Upper lobe of right lung (tissue), 1 donor: Measurements from ENCODE around the gene TAAR1. TPM values are rescaled to one million over a fixed set of nuclear protein-coding genes. Genes with fewer than 3 reads are reported as not detected.

Source experiments
- ATAC-seq: fragments of 200-7000 bp; cut with Tn5 transposase; one replicate; pipeline ENCODE4 v1.9.1; 2020; ENCODE audit warnings: mild to moderate bottlenecking, moderate library complexity
- DNase-seq: peaks from one replicate; pipeline ENCODE4 v3.0.0-alpha.2; 2020
- H3K27ac ChIP-seq: fragments of 200-600 bp; one replicate; pipeline ENCODE4 v1.8.0; 2022
- H3K27me3 ChIP-seq: fragments of 200-600 bp; one replicate; pipeline ENCODE4 v1.8.0; 2022; ENCODE audit warnings: mild to moderate bottlenecking
- H3K36me3 ChIP-seq: fragments of 200-600 bp; one replicate; pipeline ENCODE4 v1.8.0; 2022
- H3K4me1 ChIP-seq: fragments of 200-600 bp; one replicate; pipeline ENCODE4 v1.8.0; 2022
- H3K4me3 ChIP-seq: fragments of 200-600 bp; one replicate; pipeline ENCODE4 v1.8.0; 2022; ENCODE audit warnings: mild to moderate bottlenecking
- H3K9me3 ChIP-seq: fragments of 200-600 bp; one replicate; pipeline ENCODE4 v1.8.0; 2022
- intact Hi-C: fragments of 100-400 bp; cut with DNase I; formaldehyde crosslinking; loops from one replicate; pipeline ENCODE4 v1.11.0; 2022
- total RNA-seq: library from RNA; stranded (reverse); fragmentation: NEBNext Ultra II Directional; extraction: Animal tissue kit (Norgen Biotek cat#: 25700); gene quantifications from one replicate; pipeline ENCODE4 v1.2.1, GENCODE V29; 2021
- TF ChIP-seq, protein P1 (sequence below): fragments of 200-600 bp; IDR thresholded peaks from one replicate; pipeline ENCODE4 v1.8.0; 2022; ENCODE audit warnings: antibody characterized with exemption
- donor health status: DM: no; HTN: yes; CAD: no; lungs with severe emphysema.

Gene TAAR1
- total RNA-seq, 1 donor from 2014 or later, result not detected

DNA sequence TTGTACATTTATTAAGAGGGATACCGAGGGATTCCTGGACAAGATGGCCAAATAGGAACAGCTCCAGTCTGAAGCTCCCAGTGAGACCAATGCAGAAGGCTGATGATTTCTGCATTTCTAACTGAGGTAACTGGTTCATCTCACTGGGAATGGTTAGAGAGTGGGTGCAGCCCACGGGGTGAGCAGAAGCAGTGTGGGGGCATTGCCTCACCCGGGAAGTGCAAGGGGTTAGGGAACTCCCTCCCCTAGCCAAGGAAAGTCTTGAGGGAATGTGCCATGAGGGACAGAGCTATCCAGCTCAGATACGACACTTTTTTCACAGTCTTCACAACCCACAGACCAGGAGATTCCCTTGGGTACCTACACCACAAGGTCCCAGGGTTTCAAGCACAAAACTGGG, 24.2 kb downstream of the TAAR1 start:
- H3K27me3 ChIP-seq, result peaks cover 6% of the 10 kb centered on the region
- intact Hi-C loops, result no loop called here
- TF ChIP-seq, protein P1, sequence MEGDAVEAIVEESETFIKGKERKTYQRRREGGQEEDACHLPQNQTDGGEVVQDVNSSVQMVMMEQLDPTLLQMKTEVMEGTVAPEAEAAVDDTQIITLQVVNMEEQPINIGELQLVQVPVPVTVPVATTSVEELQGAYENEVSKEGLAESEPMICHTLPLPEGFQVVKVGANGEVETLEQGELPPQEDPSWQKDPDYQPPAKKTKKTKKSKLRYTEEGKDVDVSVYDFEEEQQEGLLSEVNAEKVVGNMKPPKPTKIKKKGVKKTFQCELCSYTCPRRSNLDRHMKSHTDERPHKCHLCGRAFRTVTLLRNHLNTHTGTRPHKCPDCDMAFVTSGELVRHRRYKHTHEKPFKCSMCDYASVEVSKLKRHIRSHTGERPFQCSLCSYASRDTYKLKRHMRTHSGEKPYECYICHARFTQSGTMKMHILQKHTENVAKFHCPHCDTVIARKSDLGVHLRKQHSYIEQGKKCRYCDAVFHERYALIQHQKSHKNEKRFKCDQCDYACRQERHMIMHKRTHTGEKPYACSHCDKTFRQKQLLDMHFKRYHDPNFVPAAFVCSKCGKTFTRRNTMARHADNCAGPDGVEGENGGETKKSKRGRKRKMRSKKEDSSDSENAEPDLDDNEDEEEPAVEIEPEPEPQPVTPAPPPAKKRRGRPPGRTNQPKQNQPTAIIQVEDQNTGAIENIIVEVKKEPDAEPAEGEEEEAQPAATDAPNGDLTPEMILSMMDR, result no peak
- H3K4me3 ChIP-seq, result no peak overlapping the region
- no peaks in the 10 kb centered on the region for H3K9me3 ChIP-seq
- ATAC-seq (no peak), DNase-seq (no peak)
- no peaks in the 10 kb centered on the region for H3K4me1 ChIP-seq
- no peak overlapping the region for H3K27ac ChIP-seq
- H3K36me3 ChIP-seq, result no peaks in the 10 kb centered on the region

DNA sequence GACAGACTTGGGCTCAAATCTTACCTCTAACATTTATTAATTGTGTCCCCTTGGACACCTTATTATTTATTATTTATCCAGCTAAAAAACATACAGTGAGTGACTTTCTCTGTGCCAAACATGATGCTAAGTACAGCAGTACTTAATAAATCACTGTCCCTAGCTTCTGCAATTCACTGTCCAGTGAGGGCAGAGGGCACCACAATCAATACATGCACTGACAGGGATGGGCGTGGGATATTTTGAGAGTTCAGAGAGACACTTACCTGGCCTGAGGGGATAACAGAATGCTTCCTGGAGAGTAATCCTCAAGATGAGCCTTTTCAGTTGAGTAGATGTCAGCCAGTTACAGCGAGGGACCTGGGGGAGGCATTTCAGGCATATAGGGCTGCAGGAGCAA, 25.6 kb downstream of the TAAR1 start:
- DNase-seq, result no peak
- peaks cover 6% of the 10 kb centered on the region for H3K27me3 ChIP-seq

DNA sequence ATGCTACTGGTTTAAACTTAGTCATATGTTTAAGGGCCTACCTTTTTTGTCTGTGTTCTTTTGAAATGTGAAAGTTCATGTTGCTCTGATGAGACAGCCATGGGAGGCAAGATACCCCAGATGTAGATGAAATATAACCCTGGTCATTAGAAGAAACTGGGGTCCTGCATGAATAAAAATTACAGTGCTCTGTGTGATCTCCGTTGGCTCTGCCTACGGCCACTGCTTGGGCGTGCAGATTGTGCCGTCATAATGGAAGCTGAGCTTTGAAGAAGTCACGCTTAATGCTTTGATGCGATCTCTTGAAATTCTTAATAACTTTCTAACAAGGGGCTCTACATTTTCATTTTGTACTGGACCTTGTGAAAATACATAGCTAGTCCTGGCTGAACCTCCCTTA, 34.8 kb downstream of the TAAR1 start, which contains the start of gene TAAR2:
TAAR2 (minus strand) TSS at position 101 of the 400 bp plus-strand sequence; CDS start at position 101, 0 bp downstream.
- DNase-seq (no peak), ATAC-seq (no peak)
- no peaks in the 10 kb centered on the region for H3K4me1 ChIP-seq
- no peaks in the 10 kb centered on the region for H3K36me3 ChIP-seq
- H3K4me3 ChIP-seq, result no peak within 1 kb of the TSS
- intact Hi-C loops, result no loop called here
- peaks cover 6% of the 10 kb centered on the region for H3K27me3 ChIP-seq
- no peaks in the 10 kb centered on the region for H3K9me3 ChIP-seq
- H3K27ac ChIP-seq, result no peak within 1 kb of the TSS
- TF ChIP-seq, protein P1, result no peak

More for the DNA sequence above, 25.6 kb downstream of the TAAR1 start:
- Histone ChIP-seq H3K27ac (no peak overlapping the region), H3K36me3 (no peaks in the 10 kb centered on the region), H3K4me3 (no peak overlapping the region), H3K4me1 (no peaks in the 10 kb centered on the region), H3K9me3 (no peaks in the 10 kb centered on the region)
- TF ChIP-seq, protein P1, result no peak
- intact Hi-C loops, result no loop called here
- no peak for ATAC-seq

DNA sequence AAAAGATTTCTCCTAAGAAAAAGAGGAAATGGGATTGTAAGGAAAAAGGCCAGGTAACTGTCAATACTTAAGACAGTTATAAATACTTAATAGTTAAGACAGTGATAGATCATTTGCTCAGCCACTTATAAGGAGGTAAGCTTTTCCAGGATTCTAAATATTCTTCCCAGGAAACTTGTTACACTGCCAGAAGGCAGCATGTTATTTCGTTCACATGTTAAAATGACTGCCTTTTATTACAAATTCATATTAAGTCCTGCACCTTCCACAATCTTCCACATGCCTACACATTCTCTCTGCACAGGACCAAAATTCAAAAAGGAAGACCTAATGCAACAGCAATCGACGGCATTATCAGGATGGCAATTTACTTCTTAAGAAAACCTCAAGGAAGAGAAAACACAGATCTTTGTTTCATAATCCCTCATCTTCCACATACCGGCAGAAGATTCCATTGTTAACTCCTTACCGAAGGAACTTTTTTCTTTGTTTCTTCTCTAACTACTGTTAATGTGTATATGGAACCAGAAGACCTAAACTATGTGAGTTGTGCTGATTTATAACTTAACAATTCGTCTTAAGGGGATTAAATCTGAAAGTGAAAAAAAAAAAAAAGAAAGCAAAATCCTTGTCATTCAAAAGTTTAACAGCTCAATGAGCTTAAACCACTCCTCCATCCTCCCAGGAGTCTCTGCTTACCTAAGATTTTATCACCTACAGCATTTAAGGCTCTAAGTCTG, 35.7 kb downstream of the TAAR1 start:
- TF ChIP-seq, protein P1, result no peak
- no peak for DNase-seq
- no peak overlapping the region for H3K4me3 ChIP-seq
- ATAC-seq, result no peak
- no peaks in the 10 kb centered on the region for H3K4me1 ChIP-seq
- intact Hi-C loops, result no loop called here
- H3K27ac ChIP-seq, result no peak overlapping the region
- H3K36me3 ChIP-seq, result no peaks in the 10 kb centered on the region
- peaks cover 6% of the 10 kb centered on the region for H3K27me3 ChIP-seq
- H3K9me3 ChIP-seq, result no peaks in the 10 kb centered on the region

DNA sequence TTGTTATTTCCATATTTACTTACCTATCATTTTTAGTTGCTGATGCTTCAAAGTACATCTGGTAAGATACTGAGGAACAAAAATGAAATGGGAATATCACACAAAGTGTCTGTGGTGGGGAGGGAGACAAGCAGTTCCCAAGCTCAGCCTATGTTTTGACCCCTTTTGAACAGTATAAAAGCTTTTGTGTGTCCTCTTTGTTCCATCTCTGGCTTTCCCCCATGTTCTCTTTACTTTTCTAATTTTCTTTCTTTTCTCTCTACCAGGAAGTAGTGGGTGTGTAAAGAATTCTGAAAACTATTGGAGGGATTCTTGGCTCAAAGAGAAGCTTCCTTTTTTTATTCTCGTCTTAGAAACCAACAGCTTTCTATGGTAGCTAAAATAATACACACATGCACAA, 42.3 kb downstream of the TAAR1 start:
- no peak overlapping the region for H3K27ac ChIP-seq
- no peak for ATAC-seq
- TF ChIP-seq, protein P1, result no peak
- intact Hi-C loops, result no loop called here
- no peak overlapping the region for H3K4me3 ChIP-seq
- no peaks in the 10 kb centered on the region for H3K9me3 ChIP-seq
- H3K4me1 ChIP-seq, result no peaks in the 10 kb centered on the region
- no peak for DNase-seq
- H3K27me3 ChIP-seq, result no peaks in the 10 kb centered on the region
- H3K36me3 ChIP-seq, result no peaks in the 10 kb centered on the region
